GM19035 (cell line): ENCODE results near the gene C11orf21.
"Not testable (repeated sequence)": the region's sequence is repeated elsewhere in the genome, so short reads cannot be mapped to it uniquely, and the experiment has no call there.

ENCODE experiments used
- ATAC-seq: cut with Tn5 transposase; IDR thresholded peaks from one replicate; pipeline ENCODE4 v1.9.1; 2021; ENCODE audit not compliant: unreplicated experiment

C11orf21 gene

GRCh38 chr11:2298131-2298794, 3.5 kb downstream of the C11orf21 start:
- ATAC-seq: no peak

GRCh38 chr11:2297623-2298030, 4.1 kb downstream of the C11orf21 start:
- ATAC-seq: no peak

- ATAC-seq: no peak
These were observed 4.7 kb downstream of the C11orf21 start for GRCh38 chr11:2296913-2297622.

GRCh38 chr11:2295971-2296912, 5.5 kb downstream of the C11orf21 start:
- no peak for ATAC-seq

- ATAC-seq: no peak
These were observed 6.8 kb downstream of the C11orf21 start for GRCh38 chr11:2294926-2295290.

GRCh38 chr11:2293984-2294925, 7.5 kb downstream of the C11orf21 start:
- no peak for ATAC-seq

GRCh38 chr11:2293531-2293971, 8.2 kb downstream of the C11orf21 start:
- no peak for ATAC-seq

- no peak for ATAC-seq
These were observed 11.3 kb downstream of the C11orf21 start for GRCh38 chr11:2290351-2290841.

- ATAC-seq: no peak
These were observed 11.9 kb downstream of the C11orf21 start for GRCh38 chr11:2289859-2290258.

GRCh38 chr11:2289350-2289749, 12.4 kb downstream of the C11orf21 start:
- ATAC-seq: no peak

GRCh38 chr11:2287091-2287490, 14.6 kb downstream of the C11orf21 start:
- ATAC-seq: no peak

- ATAC-seq: not testable (repeated sequence)
These were observed 15.4 kb downstream of the C11orf21 start for GRCh38 chr11:2286350-2286749.

GRCh38 chr11:2280208-2280607, 21.5 kb downstream of the C11orf21 start:
- no peak for ATAC-seq

GRCh38 chr11:2277933-2278523, 23.7 kb downstream of the C11orf21 start:
- no peak for ATAC-seq

GRCh38 chr11:2277008-2277346, 24.7 kb downstream of the C11orf21 start:
- no peak for ATAC-seq

- ATAC-seq: no peak
These were observed 25.3 kb downstream of the C11orf21 start for GRCh38 chr11:2276280-2277007.

- ATAC-seq: no peak
These were observed 26.1 kb downstream of the C11orf21 start for GRCh38 chr11:2275334-2276279.

- ATAC-seq: no peak
These were observed 27.9 kb downstream of the C11orf21 start for GRCh38 chr11:2273771-2274170.
